Measurements from ENCODE around the gene C15orf40. TPM values are rescaled to one million over a fixed set of nuclear protein-coding genes. Genes with fewer than 3 reads are reported as not detected.

The C15orf40 gene
- total RNA-seq, 2 donors from 2014 or later: 22.4 to 22.7 TPM

DNA sequence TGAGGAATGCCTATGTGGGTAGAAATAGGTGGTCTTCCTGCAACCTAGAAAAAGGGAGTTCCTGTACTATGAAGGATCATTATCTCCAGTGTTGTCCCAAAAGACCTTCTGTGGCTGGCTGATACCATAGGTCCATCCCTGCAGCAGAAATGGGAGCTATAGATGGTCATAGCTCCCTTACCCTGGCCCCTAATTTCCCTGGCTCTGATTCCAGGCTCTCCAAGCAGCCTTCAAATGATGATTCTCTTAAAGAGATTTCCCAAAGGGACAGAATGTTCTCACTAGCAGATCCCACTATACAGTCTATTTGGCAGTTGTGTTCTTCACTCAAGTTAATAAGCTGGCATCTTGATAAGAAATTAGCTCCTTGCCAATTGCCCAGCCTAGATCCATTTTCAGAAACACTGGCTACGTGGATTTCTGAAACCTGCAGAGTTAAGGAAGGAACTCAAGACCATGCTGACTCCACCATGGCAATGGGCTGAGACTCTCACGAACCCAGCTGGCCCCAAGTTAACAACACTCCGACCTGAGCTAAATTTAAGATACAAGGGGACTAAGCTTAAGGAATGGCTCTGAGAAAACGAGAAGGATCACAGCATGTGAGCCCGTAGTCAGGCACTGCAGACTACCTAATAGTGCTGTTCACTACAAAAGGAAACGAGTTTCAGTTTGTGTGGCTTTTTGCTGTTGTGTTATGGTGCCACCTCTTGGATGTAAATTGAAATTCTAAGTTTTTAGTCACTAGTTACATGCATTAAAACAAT lies 11.4 kb downstream of the C15orf40 start:
- intact Hi-C loops (cut with DNase I, micrococcal nuclease): loop anchor here in 1 of 2 donors (10.0 kb wide), 1 partner anchor 205 kb away; the partner anchor contains the start of gene HDGFL3
- DNase-seq: no peak
- peak; percentile 77 for ATAC-seq

DNA sequence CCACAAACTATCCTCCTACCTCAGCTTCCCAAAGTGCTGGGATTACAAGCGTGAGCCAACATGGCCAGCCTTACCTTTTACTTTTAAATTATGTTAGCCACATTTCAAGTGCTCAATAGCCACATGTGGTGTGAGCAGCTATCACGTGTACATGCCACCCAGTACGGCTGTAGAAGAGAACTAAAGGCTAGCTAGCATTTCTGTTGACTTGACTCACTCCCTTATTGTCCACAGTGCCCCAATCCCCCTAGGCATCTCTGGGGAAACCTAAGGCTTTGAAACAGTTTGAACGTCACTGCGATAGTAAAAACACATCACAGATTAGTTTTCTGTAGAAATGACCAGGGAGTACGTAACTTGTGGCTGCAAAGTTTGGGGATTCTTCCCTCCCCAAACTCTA lies 12.0 kb downstream of the C15orf40 start:
- ATAC-seq (no peak), DNase-seq (no peak)
- intact Hi-C loops (cut with DNase I, micrococcal nuclease): no loop called here

- DNase-seq: no peak
- intact Hi-C loops (cut with DNase I, micrococcal nuclease): no loop called here
- no peak for ATAC-seq
These were observed 15.5 kb downstream of the C15orf40 start for GRCh38 chr15:82995938-82996337.

DNA sequence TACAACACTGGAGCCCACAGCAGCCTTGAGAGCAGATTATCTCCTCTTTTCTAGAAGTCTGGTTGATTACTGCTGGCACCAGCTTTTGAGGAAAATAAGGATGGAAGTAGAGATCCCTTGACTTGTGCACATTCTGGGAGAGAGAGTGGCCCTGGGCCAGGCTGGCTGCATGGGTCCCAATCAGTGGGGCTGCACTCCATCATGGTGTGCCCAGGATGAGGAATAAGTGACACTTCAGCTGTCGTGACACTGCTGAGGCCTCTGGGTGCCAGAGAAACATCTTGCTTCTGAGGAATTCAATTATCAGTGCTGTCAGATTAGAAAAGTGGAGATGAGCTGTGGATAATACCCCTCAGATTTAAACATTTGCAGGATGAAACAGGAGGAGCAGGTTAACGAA lies 16.4 kb downstream of the C15orf40 start:
- no peak for ATAC-seq
- DNase-seq: no peak
- intact Hi-C loops (cut with DNase I, micrococcal nuclease): no loop called here

DNA sequence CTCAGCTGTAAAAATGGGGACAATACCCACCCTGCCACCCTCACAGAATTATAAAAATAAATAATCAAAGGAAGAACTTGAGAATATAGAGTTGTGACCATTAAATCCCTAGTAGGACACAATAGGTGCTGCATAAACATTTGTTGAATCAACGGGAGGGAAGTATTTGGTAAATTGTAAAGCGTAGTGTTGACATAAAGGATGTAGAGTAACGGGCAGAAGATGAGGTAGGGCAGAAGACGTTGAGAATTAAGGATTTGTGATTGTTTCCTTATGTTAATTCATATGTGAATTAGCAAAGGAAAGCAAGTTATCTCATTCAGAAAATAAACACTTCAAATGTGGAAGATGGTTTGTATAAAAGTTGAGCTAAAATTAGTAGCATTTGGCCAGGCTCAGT lies 18.3 kb downstream of the C15orf40 start:
- DNase-seq (no peak), ATAC-seq (no peak)
- intact Hi-C loops (cut with DNase I, micrococcal nuclease): no loop called here

- DNase-seq (no peak), ATAC-seq (no peak)
- intact Hi-C loops (cut with DNase I, micrococcal nuclease): no loop called here
These were observed 18.9 kb downstream of the C15orf40 start for GRCh38 chr15:82992436-82992998.

- no peak for DNase-seq
- ATAC-seq: peak; percentile 29
These were observed 25.0 kb downstream of the C15orf40 start for GRCh38 chr15:82986442-82986780.

DNA sequence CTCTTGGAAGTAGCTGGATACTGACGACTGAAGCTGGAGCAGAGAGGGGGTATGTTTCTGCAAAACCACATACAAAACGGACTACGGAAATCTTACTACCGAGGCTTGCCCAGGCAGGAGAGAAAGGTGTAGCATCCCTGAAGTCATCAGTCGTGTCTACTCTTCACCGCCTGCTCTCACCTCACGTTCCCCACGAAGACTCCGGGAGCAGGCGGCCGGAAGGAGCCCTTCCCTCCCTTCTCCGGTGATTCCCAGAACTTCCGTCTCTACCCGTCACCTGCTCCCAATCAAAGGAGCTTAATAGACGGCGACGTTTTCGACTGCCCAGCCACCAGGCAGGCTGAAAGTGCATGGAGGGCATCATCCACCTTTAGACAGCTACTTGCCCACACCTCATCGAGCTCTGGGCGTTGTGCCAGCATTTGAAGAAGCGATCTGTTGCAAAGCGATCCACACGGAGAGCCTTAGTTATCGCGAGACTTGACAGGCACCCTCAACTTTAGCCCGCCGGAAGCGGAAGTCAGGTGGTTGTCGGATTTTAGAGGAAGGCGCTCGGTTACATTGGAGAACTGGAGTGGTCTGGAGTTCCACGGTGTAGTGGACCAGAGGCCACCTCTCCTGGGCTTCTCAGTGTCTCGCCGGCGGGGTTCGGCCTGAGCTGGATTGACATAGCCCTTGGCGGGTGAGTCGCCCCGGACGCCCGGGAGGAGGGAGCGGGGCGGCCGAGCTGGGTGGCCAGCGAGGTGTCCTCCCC lies 25.6 kb downstream of the C15orf40 start, which contains the start of gene RAMAC:
TSS of gene RAMAC (plus strand) at position 523 of the 754 bp plus-strand sequence. CDS start 2,809 bp downstream, outside the sequence.
- DNase-seq: peak; percentile 94 to 95
- intact Hi-C loops (cut with DNase I, micrococcal nuclease): no loop called here
- peak; percentile 98 for ATAC-seq

More at GRCh38 chr15:82986442-82986780, 25.0 kb downstream of the C15orf40 start:
- intact Hi-C loops (cut with DNase I, micrococcal nuclease): no loop called here

GRCh38 chr15:82980981-82981380 lies 30.5 kb downstream of the C15orf40 start:
- intact Hi-C loops (cut with DNase I, micrococcal nuclease): no loop called here
- DNase-seq (no peak), ATAC-seq (no peak)

GRCh38 chr15:82979726-82980125 lies 31.7 kb downstream of the C15orf40 start:
- DNase-seq (no peak), ATAC-seq (no peak)
- intact Hi-C loops (cut with DNase I, micrococcal nuclease): no loop called here

- ATAC-seq: no peak
- DNase-seq: no peak
- intact Hi-C loops (cut with DNase I, micrococcal nuclease): no loop called here
These were observed 33.0 kb downstream of the C15orf40 start for GRCh38 chr15:82978438-82978837.

- no peak for ATAC-seq
- intact Hi-C loops (cut with DNase I, micrococcal nuclease): no loop called here
- DNase-seq: no peak
These were observed 34.4 kb downstream of the C15orf40 start for GRCh38 chr15:82977076-82977475.

GRCh38 chr15:82972990-82973389 lies 38.4 kb downstream of the C15orf40 start:
- intact Hi-C loops (cut with DNase I, micrococcal nuclease): no loop called here
- no peak for ATAC-seq
- DNase-seq: no peak

DNA sequence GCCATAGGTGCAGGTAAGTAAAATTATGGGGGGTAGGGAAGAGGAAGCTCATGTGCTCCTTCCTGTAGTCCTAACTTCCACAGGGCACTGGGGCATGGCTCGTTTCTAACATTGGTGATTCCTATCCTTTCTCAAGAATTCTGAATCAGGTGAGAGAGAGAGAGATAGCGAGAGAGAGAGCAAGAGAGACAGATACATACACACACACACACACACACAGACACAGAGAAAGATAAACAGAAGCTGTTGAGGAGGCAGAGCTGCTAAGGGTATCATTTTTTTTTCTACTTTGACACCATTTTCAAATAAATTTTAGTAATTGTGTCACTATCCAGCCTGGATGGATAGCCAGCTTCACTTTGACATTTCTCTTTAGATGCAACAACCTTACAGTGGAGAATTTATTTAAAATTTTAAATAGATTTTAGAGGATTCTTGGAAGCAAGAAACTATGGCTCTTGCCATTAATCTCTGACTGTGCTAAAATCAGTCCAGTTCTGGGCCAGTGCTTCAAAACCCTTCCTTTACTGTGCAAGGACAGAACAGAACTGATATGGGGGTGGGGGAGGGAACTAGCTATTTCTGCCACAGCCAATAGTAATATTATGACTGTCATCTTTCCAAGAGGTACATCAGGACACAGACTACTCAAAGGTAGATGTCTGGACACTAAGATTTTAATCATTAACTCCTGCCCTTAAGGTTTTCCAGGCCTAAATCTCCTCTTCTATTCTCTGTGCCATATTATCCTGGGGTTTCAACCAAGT lies 40.0 kb downstream of the C15orf40 start:
- DNase-seq (no peak), ATAC-seq (no peak)

DNA sequence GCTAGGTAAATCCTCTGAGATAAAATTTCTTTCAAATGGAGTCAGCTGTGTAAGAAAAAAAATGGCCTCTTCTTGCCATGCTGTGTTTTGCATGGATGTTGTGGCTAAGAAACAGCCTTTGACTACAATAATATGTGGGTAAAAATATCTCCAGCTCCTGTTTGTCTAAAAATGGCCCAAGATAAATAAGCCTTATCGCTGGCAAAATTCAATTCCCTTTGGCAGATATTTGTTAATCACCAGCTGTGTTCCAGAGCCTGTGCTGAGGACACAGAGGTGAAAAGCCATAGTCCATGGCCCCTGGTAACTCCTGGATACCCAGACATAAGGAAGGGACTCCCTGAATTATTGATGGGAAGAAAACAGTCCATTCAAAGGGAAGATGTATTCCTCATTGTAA lies 40.7 kb downstream of the C15orf40 start:
- ATAC-seq: no peak
- no peak for DNase-seq

More for the DNA sequence above, 40.0 kb downstream of the C15orf40 start:
- intact Hi-C loops (cut with DNase I, micrococcal nuclease): no loop called here

DNA sequence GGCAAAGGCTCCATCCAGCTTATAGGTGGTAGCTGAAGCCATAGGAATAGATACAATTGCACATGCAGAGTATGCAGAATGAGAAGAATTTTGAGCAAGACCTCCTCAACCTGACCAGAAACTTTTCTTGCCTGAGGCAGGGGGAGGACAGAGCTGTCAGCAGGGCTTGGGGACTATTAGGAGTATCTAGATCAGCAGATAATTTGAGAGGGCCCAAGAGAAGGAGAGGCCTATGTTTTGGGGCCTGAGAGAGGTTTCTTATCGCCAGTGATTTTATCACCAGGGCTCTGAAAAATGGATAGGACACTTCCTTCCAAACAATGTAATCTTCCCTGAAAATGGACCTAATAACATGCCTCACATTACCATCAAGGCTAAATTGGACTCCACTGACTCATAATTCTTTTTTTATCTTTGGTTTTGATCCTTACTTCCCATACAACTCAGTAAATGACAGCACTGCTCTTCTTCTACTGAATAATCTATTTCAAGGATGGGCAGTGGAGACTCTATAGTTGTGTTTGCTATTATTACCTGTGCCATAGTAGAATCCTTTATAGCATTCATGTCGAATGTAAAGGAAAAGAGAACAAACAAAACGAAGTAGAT lies 41.3 kb downstream of the C15orf40 start:
- no peak for ATAC-seq
- intact Hi-C loops (cut with DNase I, micrococcal nuclease): no loop called here

More for the DNA sequence above, 40.7 kb downstream of the C15orf40 start:
- intact Hi-C loops (cut with DNase I, micrococcal nuclease): no loop called here

DNA sequence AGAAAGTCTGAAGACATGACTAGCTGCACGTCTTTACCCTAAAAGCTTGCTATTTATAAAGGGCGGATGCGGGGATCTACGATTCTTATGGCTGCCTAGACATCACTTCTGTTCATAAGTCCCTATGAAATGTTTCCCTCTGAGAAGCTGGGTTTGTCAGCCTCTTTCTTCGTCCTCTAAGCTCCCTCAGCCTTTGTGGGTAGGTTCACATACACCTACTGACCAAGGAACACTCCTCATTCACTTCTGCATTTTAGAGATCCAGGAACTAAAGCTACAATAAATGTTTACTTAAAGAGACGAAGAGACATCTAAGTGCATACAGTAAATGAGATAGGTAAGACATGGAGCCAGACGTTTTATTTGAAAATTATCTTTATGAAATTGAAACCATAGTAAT lies 42.1 kb downstream of the C15orf40 start:
- DNase-seq: no peak
- ATAC-seq: no peak
- intact Hi-C loops (cut with DNase I, micrococcal nuclease): no loop called here

More for the DNA sequence above, 41.3 kb downstream of the C15orf40 start:
- DNase-seq: no peak

- intact Hi-C loops (cut with DNase I, micrococcal nuclease): no loop called here
- ATAC-seq (no peak), DNase-seq (no peak)
These were observed 43.4 kb downstream of the C15orf40 start for GRCh38 chr15:82968066-82968465.

- DNase-seq (no peak), ATAC-seq (no peak)
- intact Hi-C loops (cut with DNase I, micrococcal nuclease): no loop called here
These were observed 44.8 kb downstream of the C15orf40 start for GRCh38 chr15:82966671-82967071.

Data from left colon (tissue), 2 donors.